ENCODE results near the gene KRT2. TPM values are rescaled to one million over a fixed set of nuclear protein-coding genes. Genes with fewer than 3 reads are reported as not detected.

Gene KRT2
- total and polyA plus RNA-seq, 10 of the 15 experiments (the other 5 are each of a cell fraction or from before 2014, with no cell fraction given): 0.08 to 0.12 TPM; not detected in 8

DNA sequence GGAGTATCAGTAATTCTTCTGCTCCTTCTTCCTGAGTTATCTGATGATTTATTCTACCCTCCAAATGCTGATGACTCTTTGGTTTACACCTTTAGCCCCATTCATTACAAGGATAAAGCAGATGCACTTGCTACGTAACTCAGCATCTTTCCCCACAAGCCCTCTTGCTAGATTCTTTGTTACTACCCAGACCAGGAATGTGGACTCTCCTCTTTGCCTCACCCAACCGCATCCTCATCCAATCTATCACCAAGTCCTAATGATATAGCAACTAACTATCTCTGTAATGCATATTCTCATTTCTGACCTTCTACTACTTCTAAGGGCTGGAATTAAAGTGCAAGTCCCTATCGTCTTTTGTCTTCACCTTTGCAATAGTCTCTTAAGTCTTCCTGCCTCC lies 18.9 kb upstream of the KRT2 start:
- ChIA-PET RAD21 (ENCODE audit: unreplicated experiment) (no interaction called here), POLR2A (no interaction called here), SMC1A (ENCODE audit: uncharacterized antibody, unreplicated experiment) (no interaction called here), CTCF (no interaction called here)
- no peak overlapping the region for H2AFZ ChIP-seq (ENCODE audit: control insufficient read depth, low read depth, low read length)
- no peak for TF ChIP-seq BMI1 (IDR thresholded peaks at IDR 0.05; ENCODE audit: borderline replicate concordance)
- no peak for TF ChIP-seq SP1 (IDR thresholded peaks at IDR 0.05; ENCODE audit: low read depth, low read length)
- no peak for TF ChIP-seq EP300 (IDR thresholded peaks at IDR 0.05; ENCODE audit: borderline replicate concordance in 1 of 2, control insufficient read depth in 1 of 2, low read depth in 2 of 2, low read length in 2 of 2)
- no peak for TF ChIP-seq EGR1 (IDR thresholded peaks at IDR 0.05; ENCODE audit: borderline replicate concordance in 1 of 2, low read depth in 2 of 2, low read length in 2 of 2)
- TF ChIP-seq ETV6 (conservative IDR thresholded peaks at IDR 0.05 in 1 of 2, IDR thresholded peaks at IDR 0.05 in 1 of 2; ENCODE audit: borderline replicate concordance in 1 of 2, low read depth in 1 of 2): no peak
- no peak for TF ChIP-seq YBX1 (IDR thresholded peaks at IDR 0.05)
- TF ChIP-seq MTA3 (IDR thresholded peaks at IDR 0.05; ENCODE audit: borderline replicate concordance, low read length): no peak
- no peak for TF ChIP-seq YY1 (IDR thresholded peaks at IDR 0.05; ENCODE audit: low read depth, low read length)
- TF ChIP-seq PAX8 (IDR thresholded peaks at IDR 0.05): no peak
- no peak for TF ChIP-seq BRCA1 (IDR thresholded peaks at IDR 0.05; ENCODE audit: low read depth, low read length)
- TF ChIP-seq SREBF2 (IDR thresholded peaks at IDR 0.05; ENCODE audit: low read length): no peak
- TF ChIP-seq, protein P1, sequence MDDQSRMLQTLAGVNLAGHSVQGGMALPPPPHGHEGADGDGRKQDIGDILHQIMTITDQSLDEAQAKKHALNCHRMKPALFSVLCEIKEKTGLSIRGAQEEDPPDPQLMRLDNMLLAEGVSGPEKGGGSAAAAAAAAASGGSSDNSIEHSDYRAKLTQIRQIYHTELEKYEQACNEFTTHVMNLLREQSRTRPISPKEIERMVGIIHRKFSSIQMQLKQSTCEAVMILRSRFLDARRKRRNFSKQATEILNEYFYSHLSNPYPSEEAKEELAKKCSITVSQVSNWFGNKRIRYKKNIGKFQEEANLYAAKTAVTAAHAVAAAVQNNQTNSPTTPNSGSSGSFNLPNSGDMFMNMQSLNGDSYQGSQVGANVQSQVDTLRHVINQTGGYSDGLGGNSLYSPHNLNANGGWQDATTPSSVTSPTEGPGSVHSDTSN (IDR thresholded peaks at IDR 0.05; ENCODE audit: insufficient replicate concordance, low read depth, low read length): no peak
- TF ChIP-seq, protein P2, sequence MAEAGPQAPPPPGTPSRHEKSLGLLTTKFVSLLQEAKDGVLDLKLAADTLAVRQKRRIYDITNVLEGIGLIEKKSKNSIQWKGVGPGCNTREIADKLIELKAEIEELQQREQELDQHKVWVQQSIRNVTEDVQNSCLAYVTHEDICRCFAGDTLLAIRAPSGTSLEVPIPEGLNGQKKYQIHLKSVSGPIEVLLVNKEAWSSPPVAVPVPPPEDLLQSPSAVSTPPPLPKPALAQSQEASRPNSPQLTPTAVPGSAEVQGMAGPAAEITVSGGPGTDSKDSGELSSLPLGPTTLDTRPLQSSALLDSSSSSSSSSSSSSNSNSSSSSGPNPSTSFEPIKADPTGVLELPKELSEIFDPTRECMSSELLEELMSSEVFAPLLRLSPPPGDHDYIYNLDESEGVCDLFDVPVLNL (IDR thresholded peaks at IDR 0.05; ENCODE audit: low read depth, low read length): no peak
- TF ChIP-seq IKZF2 (IDR thresholded peaks at IDR 0.05): no peak
- TF ChIP-seq SIN3A (IDR thresholded peaks at IDR 0.05; ENCODE audit: low read depth, low read length): no peak
- no peak for TF ChIP-seq RAD21 (IDR thresholded peaks at IDR 0.05; ENCODE audit: insufficient read depth, low read depth, low read length)
- TF ChIP-seq STAT3 (IDR thresholded peaks at IDR 0.05; ENCODE audit: low read depth, low read length): no peak
- TF ChIP-seq NR2F1 (conservative IDR thresholded peaks at IDR 0.05): no peak
- TF ChIP-seq, protein P3, sequence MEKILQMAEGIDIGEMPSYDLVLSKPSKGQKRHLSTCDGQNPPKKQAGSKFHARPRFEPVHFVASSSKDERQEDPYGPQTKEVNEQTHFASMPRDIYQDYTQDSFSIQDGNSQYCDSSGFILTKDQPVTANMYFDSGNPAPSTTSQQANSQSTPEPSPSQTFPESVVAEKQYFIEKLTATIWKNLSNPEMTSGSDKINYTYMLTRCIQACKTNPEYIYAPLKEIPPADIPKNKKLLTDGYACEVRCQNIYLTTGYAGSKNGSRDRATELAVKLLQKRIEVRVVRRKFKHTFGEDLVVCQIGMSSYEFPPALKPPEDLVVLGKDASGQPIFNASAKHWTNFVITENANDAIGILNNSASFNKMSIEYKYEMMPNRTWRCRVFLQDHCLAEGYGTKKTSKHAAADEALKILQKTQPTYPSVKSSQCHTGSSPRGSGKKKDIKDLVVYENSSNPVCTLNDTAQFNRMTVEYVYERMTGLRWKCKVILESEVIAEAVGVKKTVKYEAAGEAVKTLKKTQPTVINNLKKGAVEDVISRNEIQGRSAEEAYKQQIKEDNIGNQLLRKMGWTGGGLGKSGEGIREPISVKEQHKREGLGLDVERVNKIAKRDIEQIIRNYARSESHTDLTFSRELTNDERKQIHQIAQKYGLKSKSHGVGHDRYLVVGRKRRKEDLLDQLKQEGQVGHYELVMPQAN (conservative IDR thresholded peaks at IDR 0.05): no peak
- TF ChIP-seq TCF12 (IDR thresholded peaks at IDR 0.05; ENCODE audit: low read depth, low read length): no peak
- no peak for FAIRE-seq
- no peaks in the 10 kb centered on the region for H4K20me1 ChIP-seq (ENCODE audit: control insufficient read depth, insufficient read depth)
- no peaks in the 10 kb centered on the region for H3K79me2 ChIP-seq (ENCODE audit: control insufficient read depth, insufficient read depth, low read length)
- H3K27me3 ChIP-seq (replicated peaks in 1 of 2; ENCODE audit: control insufficient read depth in 2 of 2, insufficient read depth in 2 of 2, low read length in 1 of 2): no peaks in the 10 kb centered on the region; a peak in 1 of 4 replicates
- no peaks in the 10 kb centered on the region for H3K9me3 ChIP-seq (replicated peaks; ENCODE audit: control insufficient read depth, insufficient read depth, low read length)
- H3K4me1 ChIP-seq (ENCODE audit: control insufficient read depth, insufficient read depth, low read length): no peaks in the 10 kb centered on the region
- intact Hi-C loops (cut with micrococcal nuclease; ENCODE audit: unreplicated experiment): no loop called here
- H3K4me2 ChIP-seq (ENCODE audit: control insufficient read depth, insufficient read depth): no peak overlapping the region
- 38% methylated on average over 3 of the region's 3 CpGs for WGBS (ENCODE audit: insufficient coverage, insufficient replicate concordance, low lambda C conversion rate, missing lambda C conversion rate)
- H3K9ac ChIP-seq (ENCODE audit: control insufficient read depth, insufficient read depth, low read length): no peak overlapping the region
- no peak overlapping the region for H3K27ac ChIP-seq (ENCODE audit: control insufficient read depth, insufficient read depth)
- H3K4me3 ChIP-seq: no peak overlapping the region
- no TSS peak for BruUV-seq (replicated peaks)
- no peaks in the 10 kb centered on the region for H3K36me3 ChIP-seq (ENCODE audit: control insufficient read depth in 2 of 2, insufficient read depth in 2 of 2, low read length in 1 of 2)
- in situ Hi-C loops (cut with MboI): no loop called here
- no peak for DNase-seq (ENCODE audit: low read depth, low spot score)
- no peak for ATAC-seq

Data from GM12878 (cell line).